RWPE2 (cell line): ENCODE results near the gene PCDHA9.
"Not testable (repeated sequence)": the region's sequence is repeated elsewhere in the genome, so short reads cannot be mapped to it uniquely, and the experiment has no call there.

Experiments
- ATAC-seq: fragments of 200-7000 bp; cut with Tn5 transposase; 3 replicates; pipeline ENCODE4 v1.9.1; 2021; ENCODE audit warnings: low read depth
- DNase-seq: peaks from one replicate; pipeline ENCODE4 v3.0.0-alpha.2; 2020; ENCODE audit warnings: low spot score
- H3K27ac ChIP-seq: fragments of 450-650 bp; 2 replicates; pipeline ENCODE4 v1.5.1; 2017; ENCODE audit warnings: mild to moderate bottlenecking; ENCODE audit not compliant: poor library complexity, severe bottlenecking
- H3K27me3 ChIP-seq: fragments of 250-450 bp; sonication (Bioruptor Pico); 2 replicates; pipeline ENCODE4 v1.5.1; 2021; ENCODE audit warnings: mild to moderate bottlenecking, moderate library complexity; ENCODE audit not compliant: insufficient read depth, poor library complexity, severe bottlenecking
- H3K36me3 ChIP-seq: fragments of 250-450 bp; sonication (Bioruptor Pico); 2 replicates; pipeline ENCODE4 v1.5.1; 2020; ENCODE audit warnings: low read depth, mild to moderate bottlenecking, moderate library complexity
- H3K4me1 ChIP-seq: fragments of 250-450 bp; sonication (Bioruptor Pico); 2 replicates; pipeline ENCODE4 v1.5.1; 2021; ENCODE audit warnings: mild to moderate bottlenecking, moderate library complexity; ENCODE audit not compliant: insufficient read depth, poor library complexity, severe bottlenecking
- H3K4me3 ChIP-seq: fragments of 250-450 bp; sonication (Bioruptor Pico); 2 replicates; pipeline ENCODE4 v1.5.1; 2021; ENCODE audit warnings: mild to moderate bottlenecking, moderate library complexity; ENCODE audit not compliant: severe bottlenecking
- H3K9me3 ChIP-seq: fragments of 250-450 bp; sonication (Bioruptor Pico); 2 replicates; pipeline ENCODE4 v1.5.1; 2021; ENCODE audit warnings: mild to moderate bottlenecking, moderate library complexity; ENCODE audit not compliant: severe bottlenecking
- CTCF ChIP-seq: fragments of 450-650 bp; IDR thresholded peaks from one replicate; pipeline ENCODE4 v1.5.1; 2017; ENCODE audit warnings: mild to moderate bottlenecking, moderate library complexity; ENCODE audit not compliant: poor library complexity, severe bottlenecking

PCDHA9 gene

GRCh38 chr5:140834439-140835008, 13.7 kb upstream of the PCDHA9 start:
- H3K4me3 ChIP-seq: peak overlapping the region; percentile 10
- H3K27me3 ChIP-seq: peaks cover 88% of the 10 kb centered on the region
- H3K36me3 ChIP-seq, H3K27ac ChIP-seq, ATAC-seq, DNase-seq, H3K4me1 ChIP-seq, H3K9me3 ChIP-seq: not testable (repeated sequence)
- peak; percentile 32 for TF ChIP-seq CTCF

DNA sequence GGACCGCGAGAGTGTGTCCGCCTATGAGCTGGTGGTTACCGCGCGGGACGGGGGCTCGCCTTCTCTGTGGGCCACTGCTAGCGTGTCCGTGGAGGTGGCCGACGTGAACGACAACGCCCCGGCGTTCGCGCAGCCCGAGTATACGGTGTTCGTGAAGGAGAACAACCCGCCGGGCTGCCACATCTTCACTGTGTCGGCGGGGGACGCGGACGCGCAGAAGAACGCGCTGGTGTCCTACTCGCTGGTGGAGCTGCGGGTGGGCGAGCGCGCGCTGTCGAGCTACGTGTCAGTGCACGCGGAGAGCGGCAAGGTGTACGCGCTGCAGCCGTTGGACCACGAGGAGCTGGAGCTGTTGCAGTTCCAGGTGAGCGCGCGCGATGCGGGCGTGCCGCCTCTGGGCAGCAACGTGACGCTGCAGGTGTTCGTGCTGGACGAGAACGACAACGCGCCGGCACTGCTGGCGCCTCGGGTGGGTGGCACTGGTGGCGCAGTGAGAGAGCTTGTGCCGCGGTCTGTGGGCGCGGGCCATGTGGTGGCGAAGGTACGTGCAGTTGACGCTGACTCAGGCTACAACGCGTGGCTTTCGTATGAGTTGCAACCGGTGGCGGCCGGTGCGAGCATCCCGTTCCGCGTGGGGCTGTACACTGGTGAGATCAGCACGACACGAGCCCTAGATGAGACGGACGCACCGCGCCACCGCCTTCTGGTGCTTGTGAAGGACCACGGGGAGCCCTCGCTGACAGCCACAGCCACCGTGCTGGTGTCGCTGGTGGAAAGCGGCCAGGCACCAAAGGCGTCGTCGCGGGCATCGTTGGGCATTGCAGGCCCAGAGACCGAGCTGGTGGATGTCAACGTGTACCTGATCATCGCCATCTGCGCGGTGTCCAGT, 12.3 kb upstream of the PCDHA9 start:
- no peak for DNase-seq
- peaks cover 2% of the 10 kb centered on the region for H3K9me3 ChIP-seq
- peaks cover 3% of the 10 kb centered on the region for H3K4me1 ChIP-seq
- no peak overlapping the region for H3K27ac ChIP-seq
- no peak for TF ChIP-seq CTCF
- no peak overlapping the region for H3K4me3 ChIP-seq
- no peaks in the 10 kb centered on the region; the same call in 1 of the 2 replicates for H3K36me3 ChIP-seq
- no peak for ATAC-seq
- H3K27me3 ChIP-seq: peaks cover 91% of the 10 kb centered on the region

GRCh38 chr5:140840978-140841962, 6.9 kb upstream of the PCDHA9 start, which contains the start of gene PCDHA8:
PCDHA8 (plus strand) TSS chr5:140841187; CDS start chr5:140841322, 135 bp downstream.
- Histone ChIP-seq H3K27me3 (peaks cover 44% of the 10 kb centered on the region), H3K4me1 (peaks cover 3% of the 10 kb centered on the region), H3K36me3 (no peaks in the 10 kb centered on the region; the same call in 1 of the 2 replicates), H3K9me3 (peaks cover 2% of the 10 kb centered on the region), H3K4me3 (peak within 1 kb of the TSS; percentile 27), H3K27ac (no peak within 1 kb of the TSS)
- ATAC-seq: peak; percentile 87
- DNase-seq: no peak
- peak; percentile 90 for TF ChIP-seq CTCF

DNA sequence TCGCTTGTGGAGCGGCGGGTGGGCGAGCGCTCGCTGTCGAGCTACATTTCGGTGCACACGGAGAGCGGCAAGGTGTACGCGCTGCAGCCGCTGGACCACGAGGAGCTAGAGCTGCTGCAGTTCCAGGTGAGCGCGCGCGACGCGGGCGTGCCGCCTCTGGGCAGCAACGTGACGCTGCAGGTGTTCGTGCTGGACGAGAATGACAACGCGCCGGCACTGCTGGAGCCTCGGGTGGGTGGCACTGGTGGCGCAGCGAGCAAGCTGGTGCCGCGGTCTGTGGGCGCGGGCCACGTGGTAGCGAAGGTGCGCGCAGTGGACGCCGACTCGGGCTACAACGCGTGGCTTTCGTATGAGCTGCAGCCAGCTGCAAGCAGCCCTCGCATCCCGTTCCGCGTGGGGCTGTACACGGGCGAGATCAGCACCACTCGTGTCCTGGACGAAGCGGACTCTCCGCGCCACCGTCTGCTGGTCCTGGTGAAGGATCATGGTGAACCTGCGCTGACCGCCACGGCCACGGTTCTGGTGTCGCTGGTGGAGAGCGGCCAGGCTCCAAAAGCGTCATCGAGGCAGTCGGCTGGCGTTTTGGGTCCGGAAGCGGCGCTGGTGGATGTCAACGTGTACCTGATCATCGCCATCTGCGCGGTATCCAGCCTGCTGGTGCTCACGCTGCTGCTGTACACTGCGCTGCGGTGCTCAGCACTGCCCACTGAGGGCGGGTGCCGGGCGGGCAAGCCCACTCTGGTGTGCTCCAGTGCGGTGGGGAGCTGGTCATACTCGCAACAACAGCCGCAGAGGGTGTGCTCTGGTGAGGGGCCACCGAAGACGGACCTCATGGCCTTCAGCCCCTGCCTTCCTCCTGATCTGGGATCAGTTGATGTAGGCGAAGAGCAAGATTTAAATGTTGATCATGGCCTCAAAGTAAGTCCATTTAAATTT, 5.1 kb upstream of the PCDHA9 start:
- Histone ChIP-seq H3K36me3 (no peaks in the 10 kb centered on the region; the same call in 1 of the 2 replicates), H3K4me1 (peaks cover 3% of the 10 kb centered on the region), H3K27ac (no peak overlapping the region), H3K4me3 (no peak overlapping the region), H3K27me3 (peaks cover 27% of the 10 kb centered on the region), H3K9me3 (peaks cover 2% of the 10 kb centered on the region)
- no peak for TF ChIP-seq CTCF
- ATAC-seq (no peak), DNase-seq (no peak)

DNA sequence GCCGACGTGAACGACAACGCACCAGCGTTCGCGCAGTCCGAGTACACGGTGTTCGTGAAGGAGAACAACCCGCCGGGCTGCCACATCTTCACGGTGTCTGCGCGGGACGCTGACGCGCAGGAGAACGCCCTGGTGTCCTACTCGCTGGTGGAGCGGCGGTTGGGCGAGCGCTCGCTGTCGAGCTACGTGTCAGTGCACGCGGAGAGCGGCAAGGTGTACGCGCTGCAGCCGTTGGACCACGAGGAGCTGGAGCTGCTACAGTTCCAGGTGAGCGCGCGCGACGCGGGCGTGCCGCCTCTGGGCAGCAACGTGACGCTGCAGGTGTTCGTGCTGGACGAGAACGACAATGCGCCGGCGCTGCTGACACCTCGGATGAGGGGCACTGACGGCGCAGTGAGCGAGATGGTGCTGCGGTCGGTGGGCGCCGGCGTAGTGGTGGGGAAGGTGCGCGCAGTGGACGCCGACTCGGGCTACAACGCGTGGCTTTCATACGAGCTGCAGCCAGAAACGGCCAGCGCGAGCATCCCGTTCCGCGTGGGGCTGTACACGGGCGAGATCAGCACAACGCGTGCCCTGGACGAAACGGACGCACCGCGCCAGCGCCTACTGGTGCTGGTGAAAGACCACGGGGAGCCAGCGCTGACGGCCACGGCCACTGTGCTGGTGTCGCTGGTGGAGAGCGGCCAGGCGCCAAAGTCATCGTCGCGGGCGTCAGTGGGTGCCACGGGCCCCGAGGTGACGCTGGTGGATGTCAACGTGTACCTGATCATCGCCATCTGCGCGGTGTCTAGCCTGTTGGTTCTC, 1.9 kb downstream of the PCDHA9 start:
- not testable (repeated sequence) for ATAC-seq, DNase-seq, H3K27me3 ChIP-seq, H3K36me3 ChIP-seq, H3K27ac ChIP-seq, H3K4me3 ChIP-seq, H3K9me3 ChIP-seq, H3K4me1 ChIP-seq
